IMR-90 (cell line): ENCODE results near the gene CPEB2. TPM values are rescaled to one million over a fixed set of nuclear protein-coding genes. Genes with fewer than 3 reads are reported as not detected.

Experiments
- ATAC-seq: fragments of 200-7000 bp; cut with Tn5 transposase; 2 replicates; pipeline ENCODE4 v1.9.1; 2020; ENCODE audit warnings: low read depth, mild to moderate bottlenecking, moderate library complexity
- BruUV-seq: library from RNA; stranded (reverse); fragments of 400-500 nt; replicated peaks from 2 replicates; lab custom pipeline; 2021; lab: Mats Ljungman, UMichigan
- CTCF ChIA-PET: fragments of 300-600 bp; formaldehyde crosslinking; extraction: SDS; loops from one replicate; lab custom pipeline; 2021; ENCODE audit warnings: antibody characterized with exemption; lab: Yijun Ruan, JAX
- POLR2A ChIA-PET: fragments of 300-600 bp; sonication (Branson Sonifier 250); formaldehyde crosslinking; loops from one replicate; lab custom pipeline; 2022; ENCODE audit warnings: antibody characterized with exemption; ENCODE audit not compliant: unreplicated experiment; lab: Charles Lee
- DNase-seq: peaks from one replicate; pipeline ENCODE4 v3.0.0; 2013
- H2AFZ ChIP-seq: replicated peaks from 2 replicates; pipeline ENCODE3; 2013; ENCODE audit warnings: low read length, mild to moderate bottlenecking; ENCODE audit not compliant: poor library complexity
- H2AK5ac ChIP-seq: 2 replicates; pipeline ENCODE4 v1.6.1; 2013; ENCODE audit warnings: low read depth, low read length, inconsistent platforms
- H2AK9ac ChIP-seq: replicated peaks from 2 replicates; pipeline ENCODE3; 2013; ENCODE audit warnings: mild to moderate bottlenecking, low read depth, low read length, moderate library complexity; ENCODE audit not compliant: poor library complexity
- H2BK120ac ChIP-seq: 2 replicates; pipeline ENCODE4 v1.6.1; 2013; ENCODE audit warnings: low read depth, low read length, inconsistent platforms
- H2BK15ac ChIP-seq: 3 replicates; pipeline ENCODE4 v1.6.1; 2013; ENCODE audit warnings: low read depth, low read length, inconsistent platforms
- H2BK20ac ChIP-seq: 2 replicates; pipeline ENCODE4 v1.6.1; 2013; ENCODE audit warnings: low read depth, mild to moderate bottlenecking, inconsistent platforms, low read length, moderate library complexity
- H2BK5ac ChIP-seq: 2 replicates; pipeline ENCODE4 v1.6.1; 2013; ENCODE audit warnings: mild to moderate bottlenecking, low read depth, low read length, inconsistent platforms; ENCODE audit not compliant: poor library complexity, severe bottlenecking
- H3K14ac ChIP-seq: replicated peaks from 2 replicates; pipeline ENCODE4 v1.6.1; 2013; ENCODE audit warnings: low read depth, low read length, inconsistent platforms
- H3K18ac ChIP-seq: 2 replicates; pipeline ENCODE4 v1.6.1; 2013; ENCODE audit warnings: low read depth, low read length, control low read depth
- H3K23ac ChIP-seq: 2 replicates; pipeline ENCODE4 v1.6.1; 2013; ENCODE audit warnings: low read depth, low read length, inconsistent platforms
- H3K27ac ChIP-seq: 2 replicates; pipeline ENCODE4 v1.5.1; 2013; ENCODE audit warnings: mild to moderate bottlenecking, control low read depth, low read length; ENCODE audit not compliant: insufficient read depth
- H3K27me3 ChIP-seq: 2 replicates; pipeline ENCODE4 v1.6.1; 2013; ENCODE audit warnings: low read length; ENCODE audit not compliant: control insufficient read depth, insufficient read depth
- H3K36me3 ChIP-seq: 2 replicates; pipeline ENCODE4 v1.6.1; 2013; ENCODE audit warnings: low read length, mixed read lengths; ENCODE audit not compliant: control insufficient read depth, insufficient read depth
- H3K4ac ChIP-seq: 2 replicates; pipeline ENCODE4 v1.6.1; 2013; ENCODE audit warnings: low read depth, low read length, inconsistent platforms
- H3K4me1 ChIP-seq: 2 replicates; pipeline ENCODE4 v1.6.1; 2013; ENCODE audit warnings: low read length, mixed read lengths; ENCODE audit not compliant: control insufficient read depth, insufficient read depth
- H3K4me2 ChIP-seq: 2 replicates; pipeline ENCODE4 v1.6.1; 2013; ENCODE audit warnings: low read depth, mild to moderate bottlenecking, control low read depth, low read length, moderate library complexity
- H3K4me3 ChIP-seq: 2 replicates; pipeline ENCODE4 v1.5.1; 2013; ENCODE audit warnings: low read depth, mild to moderate bottlenecking, control low read depth, low read length, moderate library complexity; ENCODE audit not compliant: insufficient read depth
- H3K56ac ChIP-seq: 2 replicates; pipeline ENCODE4 v1.6.1; 2013; ENCODE audit warnings: low read length, inconsistent platforms; ENCODE audit not compliant: insufficient read depth; ENCODE audit errors: extremely low read depth
- H3K79me1 ChIP-seq, 2 experiments: 2 replicates each; pipeline ENCODE4 v1.6.1; 2013; ENCODE audit warnings: low read length in 2 of 2, inconsistent platforms in 1 of 2, low read depth in 1 of 2
- H3K9ac ChIP-seq: 2 replicates; pipeline ENCODE4 v1.6.1; 2013; ENCODE audit warnings: low read depth, low read length, control low read depth
- H3K9me1 ChIP-seq: 2 replicates; pipeline ENCODE4 v1.6.1; 2013; ENCODE audit warnings: low read length, inconsistent platforms; ENCODE audit not compliant: insufficient read depth
- H3K9me3 ChIP-seq: 2 replicates; pipeline ENCODE4 v1.6.1; 2013; ENCODE audit warnings: low read length; ENCODE audit not compliant: control insufficient read depth, insufficient read depth
- H4K20me1 ChIP-seq: 2 replicates; pipeline ENCODE4 v1.6.1; 2013; ENCODE audit warnings: low read length, inconsistent platforms; ENCODE audit not compliant: insufficient read depth
- H4K5ac ChIP-seq: 2 replicates; pipeline ENCODE4 v1.6.1; 2013; ENCODE audit warnings: mild to moderate bottlenecking, low read depth, low read length, control low read depth
- H4K8ac ChIP-seq, 2 experiments: 2 replicates each; pipeline ENCODE4 v1.6.1; 2013; ENCODE audit warnings: low read depth in 2 of 2, low read length in 2 of 2, control low read depth in 1 of 2, inconsistent platforms in 1 of 2
- H4K91ac ChIP-seq: 2 replicates; pipeline ENCODE4 v1.6.1; 2013; ENCODE audit warnings: low read depth, low read length, inconsistent platforms; ENCODE audit not compliant: insufficient read depth
- CHD1 ChIP-seq: IDR thresholded peaks from 2 replicates; pipeline ENCODE4 v1.6.1; 2012; ENCODE audit warnings: low read depth, low read length, improper control_type of control experiment
- FOS ChIP-seq: fragments of 150-350 bp; IDR thresholded peaks from 2 replicates; pipeline ENCODE4 v1.6.1; 2016; ENCODE audit warnings: low read depth, low read length
- MAZ ChIP-seq: IDR thresholded peaks from 2 replicates; pipeline ENCODE4 v1.6.1; 2012; ENCODE audit warnings: low read depth, mild to moderate bottlenecking, low read length, improper control_type of control experiment, moderate library complexity, borderline replicate concordance
- POLR2A ChIP-seq: IDR thresholded peaks from 2 replicates; pipeline ENCODE4 v1.6.1; 2012; ENCODE audit warnings: mild to moderate bottlenecking, low read depth, low read length
- SMC3 ChIP-seq: fragments of 150-350 bp; IDR thresholded peaks from 2 replicates; pipeline ENCODE4 v1.6.1; 2016; ENCODE audit warnings: low read depth, mild to moderate bottlenecking, antibody characterized with exemption, low read length, moderate library complexity
- dilution Hi-C: fragments of 300-500 bp; cut with HindIII; formaldehyde crosslinking; loops from one replicate; pipeline ENCODE4 v1.14.3; 2018; ENCODE audit warnings: low sequenced_read_pairs; ENCODE audit not compliant: unreplicated experiment
- in situ Hi-C: fragments of 300-500 bp; cut with MboI; formaldehyde crosslinking; loops from 3 replicates; pipeline ENCODE4 v1.14.3; 2019; ENCODE audit warnings: low sequenced_read_pairs, inconsistent platforms, mixed read lengths
- intact Hi-C: fragments of 100-400 bp; cut with micrococcal nuclease; formaldehyde crosslinking; loops from 2 replicates; pipeline ENCODE4 v1.10.0; 2022
- polyA plus RNA-seq, 3 experiments: library from polyadenylated mRNA; depleted of rRNA; stranded (reverse); fragments of >200 nt; gene quantifications; 2 replicates each; pipeline ENCODE4 v1.2.3, GENCODE V29; 2012; ENCODE audit warnings: low replicate concordance in 1 of 3
- total RNA-seq: library from RNA; depleted of rRNA; stranded (reverse); fragments of >200 nt; gene quantifications from 2 replicates; pipeline ENCODE4 v1.2.3, GENCODE V29; 2012

CPEB2 gene
- total and polyA plus RNA-seq, 2 of the 4 experiments (the other 2 are of a cell fraction), result 10.6 to 12.0 TPM

- dilution Hi-C loops, result no loop called here
- H3K56ac ChIP-seq, result no peak overlapping the region
- ChIA-PET POLR2A (no interaction called here), CTCF (no interaction called here)
- no peak overlapping the region for H3K4me2 ChIP-seq
- H4K20me1 ChIP-seq, result no peaks in the 10 kb centered on the region
- H3K14ac ChIP-seq, result no peak overlapping the region
- no peak overlapping the region for H3K18ac ChIP-seq
- no peak overlapping the region for H4K91ac ChIP-seq
- no peaks in the 10 kb centered on the region for H3K79me1 ChIP-seq
- H3K27ac ChIP-seq, result no peak overlapping the region
- DNase-seq (no peak), ATAC-seq (no peak)
- H3K23ac ChIP-seq, result no peak overlapping the region
- H2BK20ac ChIP-seq, result no peak overlapping the region
- no peak overlapping the region for H3K4me3 ChIP-seq
- no peaks in the 10 kb centered on the region for H3K27me3 ChIP-seq
- TF ChIP-seq POLR2A (no peak), MAZ (no peak), SMC3 (no peak), FOS (no peak), CHD1 (no peak)
- in situ Hi-C loops, result no loop called here
- H2BK5ac ChIP-seq, result no peak overlapping the region
- no peak overlapping the region for H3K4ac ChIP-seq
- H2BK120ac ChIP-seq, result no peak overlapping the region
- H3K4me1 ChIP-seq, result no peaks in the 10 kb centered on the region; the same call in 1 of the 2 replicates
- peaks cover 3% of the 10 kb centered on the region; the same call in 1 of the 2 replicates for H3K9me3 ChIP-seq
- intact Hi-C loops, result no loop called here
- H3K36me3 ChIP-seq, result no peaks in the 10 kb centered on the region
- H3K9me1 ChIP-seq, result no peaks in the 10 kb centered on the region
- H2AFZ ChIP-seq, result no peak overlapping the region
- H4K5ac ChIP-seq, result no peak overlapping the region
- H3K9ac ChIP-seq, result no peak overlapping the region
- BruUV-seq, result no TSS peak
- no peak overlapping the region for H2BK15ac ChIP-seq
- H2AK5ac ChIP-seq, result no peak overlapping the region
- H4K8ac ChIP-seq, result no peak overlapping the region
- H2AK9ac ChIP-seq, result no peak overlapping the region
Measured at GRCh38 chr4:15075875-15076274, 73.6 kb downstream of the CPEB2 start.
